Activated CD8-positive, alpha-beta T cell treated with anti-CD3 and anti-CD28 coated beads for 36 hours (primary cell): ENCODE results near the gene EHD1. TPM values are rescaled to one million over a fixed set of nuclear protein-coding genes. Genes with fewer than 3 reads are reported as not detected.
A peak's percentile ranks its signal among the peaks of the same experiment; 100 is the strongest.

ENCODE experiments used
- ATAC-seq: fragments of 200-7000 bp; cut with Tn5 transposase; one replicate; pipeline ENCODE4 v1.10.0; 2021; ENCODE audit warnings: mild to moderate bottlenecking, moderate library complexity
- CTCF ChIA-PET: fragments of 350-600 bp; sonication (Branson Sonifier 250); formaldehyde crosslinking; loops from one replicate; lab custom pipeline; 2021; ENCODE audit warnings: antibody characterized with exemption; lab: Charles Lee
- POLR2A ChIA-PET: fragments of 350-600 bp; sonication (Branson Sonifier 250); formaldehyde crosslinking; loops from one replicate; lab custom pipeline; 2021; ENCODE audit warnings: antibody characterized with exemption; lab: Charles Lee
- DNase-seq: peaks from one replicate; pipeline ENCODE4 v3.0.0-alpha.2; 2020
- H3K27ac Mint-ChIP-seq: one replicate; pipeline ENCODE4 v1.8.0; 2021; ENCODE audit warnings: mild to moderate bottlenecking, mixed read lengths
- H3K27me3 Mint-ChIP-seq: one replicate; pipeline ENCODE4 v1.8.0; 2021; ENCODE audit warnings: mixed read lengths
- H3K36me3 Mint-ChIP-seq: one replicate; pipeline ENCODE4 v1.8.0; 2021; ENCODE audit warnings: low read depth, mixed read lengths
- H3K4me1 Mint-ChIP-seq: one replicate; pipeline ENCODE4 v1.8.0; 2021; ENCODE audit warnings: low read depth, mixed read lengths
- H3K4me3 Mint-ChIP-seq: one replicate; pipeline ENCODE4 v1.8.0; 2021; ENCODE audit warnings: mild to moderate bottlenecking, moderate library complexity, mixed read lengths
- H3K9me3 Mint-ChIP-seq: one replicate; pipeline ENCODE4 v1.8.0; 2021; ENCODE audit warnings: mixed read lengths
- intact Hi-C: fragments of 100-400 bp; cut with micrococcal nuclease; formaldehyde crosslinking; loops from one replicate; pipeline ENCODE4 v1.10.0; 2022
- total RNA-seq, 2 experiments: library from RNA; stranded (reverse); gene quantifications; one replicate each; pipeline ENCODE4 v1.2.3, GENCODE V29; 2021
- TF ChIP-seq, protein P1 (sequence below): fragments of 200-600 bp; IDR thresholded peaks from one replicate; pipeline ENCODE4 v1.8.0; 2022; ENCODE audit warnings: antibody characterized with exemption, mild to moderate bottlenecking

The EHD1 gene
- total RNA-seq, 2 experiments from 2014 or later: 60.3 to 65.1 TPM

DNA sequence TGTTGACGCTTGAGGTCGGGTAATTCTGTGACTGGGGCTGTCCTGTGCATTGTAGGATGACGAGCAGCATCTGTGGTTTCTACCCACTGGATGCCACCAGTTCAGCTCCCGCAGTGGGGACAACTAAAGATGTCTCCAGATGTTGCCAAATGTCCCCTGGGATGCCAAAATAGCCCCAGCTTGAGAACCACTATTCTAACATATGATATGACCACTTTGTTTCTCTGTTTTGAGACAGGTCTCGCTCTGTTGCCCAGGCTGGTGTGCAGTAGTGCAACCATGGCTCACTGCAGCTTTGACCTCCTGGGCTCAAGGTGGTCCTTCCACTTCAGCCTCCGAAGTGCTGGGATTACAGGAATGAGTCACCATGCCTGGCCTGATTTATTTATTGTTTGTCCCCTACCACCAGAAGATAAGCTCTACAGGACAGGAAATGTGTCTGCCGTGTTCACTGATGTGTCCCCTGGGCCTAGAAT lies 63.7 kb downstream of the EHD1 start:
- Mint-ChIP-seq H3K9me3 (no peaks in the 10 kb centered on the region), H3K27me3 (no peaks in the 10 kb centered on the region), H3K4me3 (no peak overlapping the region), H3K27ac (no peak overlapping the region), H3K36me3 (peaks cover under 1% of the 10 kb centered on the region), H3K4me1 (peaks cover 5% of the 10 kb centered on the region)
- TF ChIP-seq, protein P1, sequence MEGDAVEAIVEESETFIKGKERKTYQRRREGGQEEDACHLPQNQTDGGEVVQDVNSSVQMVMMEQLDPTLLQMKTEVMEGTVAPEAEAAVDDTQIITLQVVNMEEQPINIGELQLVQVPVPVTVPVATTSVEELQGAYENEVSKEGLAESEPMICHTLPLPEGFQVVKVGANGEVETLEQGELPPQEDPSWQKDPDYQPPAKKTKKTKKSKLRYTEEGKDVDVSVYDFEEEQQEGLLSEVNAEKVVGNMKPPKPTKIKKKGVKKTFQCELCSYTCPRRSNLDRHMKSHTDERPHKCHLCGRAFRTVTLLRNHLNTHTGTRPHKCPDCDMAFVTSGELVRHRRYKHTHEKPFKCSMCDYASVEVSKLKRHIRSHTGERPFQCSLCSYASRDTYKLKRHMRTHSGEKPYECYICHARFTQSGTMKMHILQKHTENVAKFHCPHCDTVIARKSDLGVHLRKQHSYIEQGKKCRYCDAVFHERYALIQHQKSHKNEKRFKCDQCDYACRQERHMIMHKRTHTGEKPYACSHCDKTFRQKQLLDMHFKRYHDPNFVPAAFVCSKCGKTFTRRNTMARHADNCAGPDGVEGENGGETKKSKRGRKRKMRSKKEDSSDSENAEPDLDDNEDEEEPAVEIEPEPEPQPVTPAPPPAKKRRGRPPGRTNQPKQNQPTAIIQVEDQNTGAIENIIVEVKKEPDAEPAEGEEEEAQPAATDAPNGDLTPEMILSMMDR: no peak
- no peak for ATAC-seq
- no peak for DNase-seq
- POLR2A ChIA-PET: no interaction called here
- intact Hi-C loops: no loop called here
- CTCF ChIA-PET: no interaction called here

DNA sequence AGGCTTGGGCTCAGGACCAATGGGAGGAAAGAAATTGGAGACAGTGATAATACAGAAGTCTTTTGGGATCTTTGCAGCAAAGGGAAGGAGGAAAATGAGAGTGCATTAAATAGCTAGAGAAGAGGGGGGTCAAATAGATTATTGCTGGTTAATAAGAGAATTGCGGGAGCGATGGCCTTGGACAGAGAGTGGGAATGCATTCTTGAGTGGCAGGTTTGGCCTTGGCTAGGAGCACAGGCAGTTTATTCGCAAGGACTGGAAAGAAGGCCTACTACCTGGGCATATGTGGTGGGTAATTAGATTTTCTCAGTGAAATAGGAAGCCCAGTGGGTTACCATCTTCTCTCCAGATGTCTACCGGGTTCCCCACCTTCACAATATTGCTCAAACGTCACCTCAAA lies 64.6 kb downstream of the EHD1 start:
- ChIA-PET CTCF (no interaction called here), POLR2A (no interaction called here)
- intact Hi-C loops: no loop called here
- no peak for ATAC-seq
- no peak overlapping the region for H3K27ac Mint-ChIP-seq
- H3K4me3 Mint-ChIP-seq: no peak overlapping the region
- peaks cover 6% of the 10 kb centered on the region for H3K36me3 Mint-ChIP-seq
- H3K4me1 Mint-ChIP-seq: peaks cover 12% of the 10 kb centered on the region
- no peaks in the 10 kb centered on the region for H3K27me3 Mint-ChIP-seq
- TF ChIP-seq, protein P1: no peak
- no peaks in the 10 kb centered on the region for H3K9me3 Mint-ChIP-seq
- DNase-seq: no peak

DNA sequence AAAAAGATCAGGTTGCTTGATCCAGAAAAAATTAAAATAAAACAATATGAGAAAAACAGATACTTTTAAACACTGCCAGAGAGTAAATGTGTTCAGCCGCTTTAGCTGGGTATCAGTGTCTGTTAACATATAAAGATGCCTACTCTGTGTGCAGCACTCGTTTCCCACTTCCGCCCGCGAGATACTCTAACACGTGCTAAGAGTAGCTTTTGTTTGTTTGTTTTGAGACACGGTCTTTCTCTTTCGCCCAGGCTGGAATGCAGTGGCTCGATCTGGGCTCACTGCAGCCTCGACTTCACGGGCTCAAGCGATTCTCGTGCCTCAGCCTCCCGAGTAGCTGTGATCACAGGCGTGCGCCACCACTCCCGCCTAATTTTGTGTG lies 67.5 kb downstream of the EHD1 start:
- POLR2A ChIA-PET: interaction anchor here (0.8 to 1.9 kb wide), 6 partner anchors 8 to 688 kb away, joined by 3 to 8 read pairs (median 3); partner anchors contain the start of genes MALAT1, MAP4K2 and SF1
- Mint-ChIP-seq H3K9me3 (no peaks in the 10 kb centered on the region), H3K27ac (peak overlapping the region; percentile 92), H3K36me3 (peaks cover 10% of the 10 kb centered on the region), H3K27me3 (no peaks in the 10 kb centered on the region), H3K4me1 (peaks cover 24% of the 10 kb centered on the region), H3K4me3 (peak overlapping the region; percentile 95)
- CTCF ChIA-PET: interaction anchor here (0.8 to 1.5 kb wide), 7 partner anchors 33 to 122 kb away, joined by 3 to 6 read pairs (median 5); no protein-coding TSS in a partner anchor
- TF ChIP-seq, protein P1: no peak
- intact Hi-C loops: no loop called here
- DNase-seq: peak; percentile 72
- peak; percentile 48 for ATAC-seq

DNA sequence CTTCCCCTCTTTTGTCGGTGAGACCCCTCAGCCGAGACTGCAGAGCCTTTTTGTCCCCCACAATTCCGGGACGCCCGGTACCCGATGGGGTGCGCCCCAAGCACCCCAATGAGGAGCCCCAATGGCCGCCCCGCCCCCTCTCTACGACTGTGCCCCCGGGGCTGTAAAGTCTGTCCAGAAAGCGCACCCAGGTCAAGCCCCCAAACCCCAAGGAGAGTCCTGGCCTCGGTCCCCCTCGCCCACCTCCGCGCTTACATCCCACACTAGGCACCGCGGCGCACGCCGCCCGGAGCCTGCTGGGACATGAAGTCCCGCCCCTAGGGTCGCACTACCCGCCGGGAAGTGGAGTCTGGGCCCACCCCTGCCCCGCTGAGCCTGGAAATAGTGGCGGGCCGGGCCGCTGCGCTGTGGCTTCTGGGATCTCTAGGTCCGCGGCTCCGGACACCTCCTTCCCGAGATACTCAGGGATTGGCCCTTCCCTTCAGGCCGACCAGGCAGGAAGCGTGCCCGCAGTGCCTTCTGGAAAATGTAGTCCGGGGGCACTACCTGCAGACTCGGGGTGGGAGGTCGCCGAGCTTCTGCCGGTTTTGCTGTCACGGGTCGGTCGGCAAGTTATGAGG lies 68.0 kb downstream of the EHD1 start, which contains the start of gene MEN1:
Gene MEN1 (minus strand): TSS at position 281 of the 620 bp plus-strand sequence. CDS start 442 bp downstream, outside the sequence.
- TF ChIP-seq, protein P1: no peak
- ChIA-PET CTCF (interaction anchor here (0.5 to 1.5 kb wide), 8 partner anchors 34 to 1075 kb away, joined by 3 to 6 read pairs (median 4); no protein-coding TSS in a partner anchor), POLR2A (interaction anchor here (0.8 to 1.9 kb wide), 7 partner anchors 8 to 689 kb away, joined by 3 to 8 read pairs (median 3); partner anchors contain the start of genes ARL2, MALAT1, MAP4K2 and SF1)
- Mint-ChIP-seq H3K4me1 (peaks cover 24% of the 10 kb centered on the region), H3K9me3 (no peaks in the 10 kb centered on the region), H3K27me3 (no peaks in the 10 kb centered on the region), H3K27ac (peak within 1 kb of the TSS; percentile 92), H3K36me3 (peaks cover 14% of the 10 kb centered on the region), H3K4me3 (peak within 1 kb of the TSS; percentile 95)
- peak; percentile 95 for ATAC-seq
- intact Hi-C loops: no loop called here
- DNase-seq: peak; percentile 93

DNA sequence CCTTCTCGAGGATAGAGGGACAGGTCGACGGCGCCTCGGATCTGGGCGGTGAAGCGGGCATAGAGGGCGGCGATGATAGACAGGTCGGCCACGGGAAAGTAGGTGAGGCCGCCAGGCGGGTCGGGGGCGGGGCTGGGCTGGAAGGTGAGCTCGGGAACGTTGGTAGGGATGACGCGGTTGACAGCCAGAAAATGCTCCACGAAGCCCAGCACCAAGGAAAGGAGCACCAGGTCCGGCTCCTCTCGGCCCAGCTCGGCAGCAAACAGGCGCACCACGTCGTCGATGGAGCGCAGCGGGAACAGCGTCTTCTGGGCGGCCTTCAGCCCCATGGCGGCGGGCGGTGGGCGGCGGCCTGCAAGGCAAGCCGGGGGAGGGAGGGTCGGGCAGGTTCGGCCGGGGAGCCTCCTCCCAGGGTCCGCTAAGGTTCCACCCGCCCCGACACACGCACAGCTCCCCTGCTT lies 68.6 kb downstream of the EHD1 start:
- peaks cover 24% of the 10 kb centered on the region for H3K4me1 Mint-ChIP-seq
- H3K36me3 Mint-ChIP-seq: peaks cover 14% of the 10 kb centered on the region
- POLR2A ChIA-PET: interaction anchor here (0.6 to 1.9 kb wide), 4 partner anchors 31 to 205 kb away, joined by 4 to 8 read pairs (median 4); partner anchors contain the start of genes ARL2 and SF1
- CTCF ChIA-PET: interaction anchor here (0.7 to 1.5 kb wide), 3 partner anchors 34 to 121 kb away, joined by 3 to 5 read pairs (median 4); partner anchors contain the start of gene CDC42BPG
- H3K27me3 Mint-ChIP-seq: no peaks in the 10 kb centered on the region
- TF ChIP-seq, protein P1: no peak
- H3K9me3 Mint-ChIP-seq: no peaks in the 10 kb centered on the region
- H3K27ac Mint-ChIP-seq: peak overlapping the region; percentile 92
- peak; percentile 11 for ATAC-seq
- intact Hi-C loops: no loop called here
- peak; percentile 45 for DNase-seq
- H3K4me3 Mint-ChIP-seq: peak overlapping the region; percentile 95
